HepG2 (cell line): ENCODE results near the gene CD46. TPM values are rescaled to one million over a fixed set of nuclear protein-coding genes. Genes with fewer than 3 reads are reported as not detected.

ENCODE experiments used
- ATAC-seq: fragments of 200-7000 bp; cut with Tn5 transposase; 3 replicates; pipeline ENCODE4 v1.9.1; 2020; ENCODE audit warnings: mild to moderate bottlenecking, moderate library complexity
- BruUV-seq: library from RNA; stranded (reverse); fragments of 400-500 nt; replicated peaks from 2 replicates; lab custom pipeline; 2021; lab: Mats Ljungman, UMichigan
- CTCF ChIA-PET: fragments of 300-600 bp; formaldehyde crosslinking; extraction: SDS; loops from one replicate; lab custom pipeline; 2021; ENCODE audit warnings: low total read pairs, inconsistent platforms, low intra/inter-chr PET ratio; lab: Yijun Ruan, JAX
- POLR2A ChIA-PET: fragments of 350-600 bp; sonication (Branson Sonifier 250); formaldehyde crosslinking; loops from one replicate; lab custom pipeline; 2020; ENCODE audit warnings: antibody characterized with exemption, inconsistent platforms; lab: Yijun Ruan, JAX
- DNase-seq: peaks from one replicate; pipeline ENCODE4 v3.0.0-alpha.2; 2015; ENCODE audit warnings: low spot score
- FAIRE-seq: peaks from 3 replicates; lab custom pipeline; 2011; peaks lifted over from hg19 to GRCh38; lab: Jason Lieb, UNC
- H2AFZ ChIP-seq: one replicate; pipeline ENCODE4 v1.6.1; 2011; ENCODE audit warnings: low read length, inconsistent platforms
- H3K27ac ChIP-seq: fragments of 300-600 bp; 3 replicates; pipeline ENCODE4 v1.8.0; 2011; ENCODE audit warnings: mixed run types, mild to moderate bottlenecking, mixed read lengths, low read length, inconsistent platforms; ENCODE audit not compliant: insufficient read depth; ENCODE audit errors: extremely low read length
- H3K27me3 ChIP-seq, 2 experiments: fragments of 200-600 bp in 1 of 2; 2 replicates in 1 of 2; 3 replicates in 1 of 2; pipeline versions ENCODE4 v1.6.0 to v1.8.0; 2011; ENCODE audit warnings: low read length in 2 of 2, mild to moderate bottlenecking in 2 of 2, moderate library complexity in 2 of 2, inconsistent platforms in 1 of 2; ENCODE audit not compliant: insufficient read depth in 2 of 2, control insufficient read depth in 1 of 2
- H3K36me3 ChIP-seq, 2 experiments: fragments of 200-600 bp in 1 of 2; replicated peaks in 1 of 2; 2 replicates in 1 of 2; 3 replicates in 1 of 2; pipeline versions ENCODE4 v1.5.1 to v1.8.0; 2011; ENCODE audit warnings: low read length in 2 of 2, inconsistent platforms in 1 of 2; ENCODE audit not compliant: insufficient read depth in 2 of 2, control insufficient read depth in 1 of 2
- H3K4me1 ChIP-seq: 2 replicates; pipeline ENCODE4 v1.5.1; 2012; ENCODE audit warnings: low read length, inconsistent platforms; ENCODE audit not compliant: insufficient read depth
- H3K4me2 ChIP-seq: 2 replicates; pipeline ENCODE4 v1.6.0; 2011; ENCODE audit warnings: low read depth, low read length, inconsistent platforms
- H3K4me3 ChIP-seq, 3 experiments: fragments of 200-600 bp in 1 of 3; sonication (generic), shearing (Covaris generic) in 1 of 3; replicated peaks in 1 of 3; 2 replicates each; pipeline ENCODE4 v1.5.1; 2011 to 2016; ENCODE audit warnings: low read length in 3 of 3, inconsistent platforms in 2 of 3, low read depth in 2 of 3, mild to moderate bottlenecking in 2 of 3, control low read depth in 1 of 3, mixed read lengths in 1 of 3; ENCODE audit not compliant: insufficient read depth in 1 of 3
- H3K79me2 ChIP-seq: one replicate; pipeline ENCODE4 v1.6.1; 2011; ENCODE audit warnings: low read length, inconsistent platforms; ENCODE audit not compliant: insufficient read depth
- H3K9ac ChIP-seq: 2 replicates; pipeline ENCODE4 v1.6.0; 2011; ENCODE audit warnings: mild to moderate bottlenecking, low read depth, low read length, inconsistent platforms; ENCODE audit not compliant: insufficient read depth
- H3K9me3 ChIP-seq: 2 replicates; pipeline ENCODE4 v1.5.1; 2012; ENCODE audit warnings: mild to moderate bottlenecking, low read length
- H4K20me1 ChIP-seq: 2 replicates; pipeline ENCODE4 v1.6.0; 2011; ENCODE audit warnings: inconsistent platforms, mild to moderate bottlenecking, low read length, moderate library complexity; ENCODE audit not compliant: insufficient read depth
- AKAP8 ChIP-seq: sonication (generic); formaldehyde crosslinking; IDR thresholded peaks from 2 replicates; pipeline ENCODE4 v1.5.1; 2020; ENCODE audit warnings: mild to moderate bottlenecking, missing genetic modification reagents
- GPN1 ChIP-seq: sonication (generic); formaldehyde crosslinking; IDR thresholded peaks from 2 replicates; pipeline ENCODE4 v1.5.1; 2020; ENCODE audit warnings: missing genetic modification reagents, borderline replicate concordance
- PRMT3 ChIP-seq: sonication (generic); formaldehyde crosslinking; IDR thresholded peaks from 2 replicates; pipeline ENCODE4 v1.8.1; 2022; ENCODE audit warnings: low read depth, mild to moderate bottlenecking, moderate library complexity, missing genetic modification reagents, borderline replicate concordance
- RBM39 ChIP-seq: fragments of 200-400 bp; formaldehyde crosslinking; IDR thresholded peaks from one replicate; pipeline ENCODE4 v1.6.1; 2018; ENCODE audit warnings: antibody characterized with exemption, mild to moderate bottlenecking, low read depth, low read length; ENCODE audit not compliant: poor library complexity, severe bottlenecking
- REPIN1 ChIP-seq: sonication (generic); formaldehyde crosslinking; IDR thresholded peaks from 2 replicates; pipeline ENCODE4 v1.8.0; 2022; ENCODE audit warnings: missing genetic modification reagents, low read depth, mild to moderate bottlenecking, borderline replicate concordance
- U2AF1 ChIP-seq: fragments of 200-400 bp; formaldehyde crosslinking; optimal IDR thresholded peaks from 2 replicates; pipeline ENCODE3; 2017; ENCODE audit warnings: mild to moderate bottlenecking, low read depth, low read length
- ZKSCAN1 ChIP-seq: fragments of 150-350 bp; IDR thresholded peaks from 2 replicates; pipeline ENCODE4 v1.6.1; 2014; ENCODE audit warnings: low read length
- ZNF326 ChIP-seq: sonication (generic); formaldehyde crosslinking; IDR thresholded peaks from 2 replicates; pipeline ENCODE4 v1.4.0; 2020; ENCODE audit warnings: missing genetic modification reagents, borderline replicate concordance
- ZNF503 ChIP-seq: sonication (generic); formaldehyde crosslinking; IDR thresholded peaks from 2 replicates; pipeline ENCODE4 v1.4.0; 2020; ENCODE audit warnings: missing genetic modification reagents
- ZNF615 ChIP-seq: sonication (generic); formaldehyde crosslinking; IDR thresholded peaks from 2 replicates; pipeline ENCODE4 v1.5.0; 2020; ENCODE audit warnings: mild to moderate bottlenecking, missing genetic modification reagents, borderline replicate concordance
- ZNF883 ChIP-seq: sonication (generic); formaldehyde crosslinking; IDR thresholded peaks from 2 replicates; pipeline ENCODE4 v1.5.1; 2020; ENCODE audit warnings: mild to moderate bottlenecking, missing genetic modification reagents; ENCODE audit errors: not compliant biosample characterization
- WGBS: methylation state at CpG from one replicate; pipeline ENCODE4 v1.1.6; 2017; ENCODE audit warnings: low lambda C conversion rate; 5-methylcytosine and 5-hydroxymethylcytosine counted together
- in situ Hi-C: cut with HindIII; loops from 2 replicates; pipeline ENCODE4 v1.10.0; 2017; ENCODE audit warnings: low pct_unique_long_range_greater_than_20kb; ENCODE audit not compliant: extremely low pct_ligation_motif_present
- intact Hi-C: fragments of 100-400 bp; cut with micrococcal nuclease; formaldehyde crosslinking; loops from one replicate; pipeline ENCODE4 v1.10.0; 2022; ENCODE audit not compliant: unreplicated experiment
- polyA plus RNA-seq, 8 experiments: library from polyadenylated mRNA; depleted of rRNA in 3 of 8; stranded (reverse) in 7 of 8; unstranded in 1 of 8; fragments of >200 nt; fragmentation: Illumina TruSeq in 4 of 8; extraction: Trizol in 4 of 8; gene quantifications; 2 replicates each; pipeline versions ENCODE4 v1.2.1 to v1.2.3, GENCODE V29; 2011 to 2016; ENCODE audit warnings: low read depth in 4 of 8, missing spikeins in 1 of 8, mixed read lengths in 1 of 8; ENCODE audit not compliant: insufficient read depth in 1 of 8
- total RNA-seq, 5 experiments: library from RNA; depleted of rRNA; stranded (reverse); fragments of >200 nt; fragmentation: Illumina TruSeq; extraction: Trizol; gene quantifications; 2 replicates each; pipeline ENCODE4 v1.2.3, GENCODE V29; 2016; ENCODE audit warnings: low read depth in 1 of 5
- TF ChIP-seq, protein P1 (sequence below): sonication (generic); formaldehyde crosslinking; IDR thresholded peaks from 2 replicates; pipeline ENCODE4 v1.4.0; 2020; ENCODE audit warnings: missing genetic modification reagents, mild to moderate bottlenecking, borderline replicate concordance
- TF ChIP-seq, protein P2 (sequence below): sonication (generic); formaldehyde crosslinking; IDR thresholded peaks from 2 replicates; pipeline ENCODE4 v1.4.0; 2020; ENCODE audit warnings: missing genetic modification reagents, low read depth, mild to moderate bottlenecking, borderline replicate concordance

CD46 gene
- total and polyA plus RNA-seq, 2 of the 13 experiments (the other 11 are each of a cell fraction or from before 2014, with no cell fraction given) = 130 to 277 TPM

GRCh38 chr1:207811319-207811718 lies 59.5 kb downstream of the CD46 start:
- no peak for ATAC-seq
- H3K79me2 ChIP-seq = no peaks in the 10 kb centered on the region
- no peak for FAIRE-seq
- H3K4me1 ChIP-seq = peaks cover 5% of the 10 kb centered on the region
- 95% methylated on average over 8 of the region's 8 CpGs for WGBS
- no peak overlapping the region for H3K4me2 ChIP-seq
- no peak overlapping the region for H2AFZ ChIP-seq
- intact Hi-C loops = loop anchor here (5.0 kb wide), 1 partner anchor 151 kb away; no protein-coding TSS in a partner anchor
- H4K20me1 ChIP-seq = no peaks in the 10 kb centered on the region
- POLR2A ChIA-PET = interaction anchor here (1.2 kb wide), 2 partner anchors 16 to 58 kb away, joined by 3 to 14 read pairs; no protein-coding TSS in a partner anchor
- in situ Hi-C loops = no loop called here
- peaks cover 27 to 74% of the 10 kb centered on the region in 2 experiments for H3K36me3 ChIP-seq
- H3K27me3 ChIP-seq = no peaks in the 10 kb centered on the region
- H3K4me3 ChIP-seq = no peak overlapping the region
- DNase-seq = no peak
- no peak for TF ChIP-seq ZNF615
- TF ChIP-seq, protein P1, sequence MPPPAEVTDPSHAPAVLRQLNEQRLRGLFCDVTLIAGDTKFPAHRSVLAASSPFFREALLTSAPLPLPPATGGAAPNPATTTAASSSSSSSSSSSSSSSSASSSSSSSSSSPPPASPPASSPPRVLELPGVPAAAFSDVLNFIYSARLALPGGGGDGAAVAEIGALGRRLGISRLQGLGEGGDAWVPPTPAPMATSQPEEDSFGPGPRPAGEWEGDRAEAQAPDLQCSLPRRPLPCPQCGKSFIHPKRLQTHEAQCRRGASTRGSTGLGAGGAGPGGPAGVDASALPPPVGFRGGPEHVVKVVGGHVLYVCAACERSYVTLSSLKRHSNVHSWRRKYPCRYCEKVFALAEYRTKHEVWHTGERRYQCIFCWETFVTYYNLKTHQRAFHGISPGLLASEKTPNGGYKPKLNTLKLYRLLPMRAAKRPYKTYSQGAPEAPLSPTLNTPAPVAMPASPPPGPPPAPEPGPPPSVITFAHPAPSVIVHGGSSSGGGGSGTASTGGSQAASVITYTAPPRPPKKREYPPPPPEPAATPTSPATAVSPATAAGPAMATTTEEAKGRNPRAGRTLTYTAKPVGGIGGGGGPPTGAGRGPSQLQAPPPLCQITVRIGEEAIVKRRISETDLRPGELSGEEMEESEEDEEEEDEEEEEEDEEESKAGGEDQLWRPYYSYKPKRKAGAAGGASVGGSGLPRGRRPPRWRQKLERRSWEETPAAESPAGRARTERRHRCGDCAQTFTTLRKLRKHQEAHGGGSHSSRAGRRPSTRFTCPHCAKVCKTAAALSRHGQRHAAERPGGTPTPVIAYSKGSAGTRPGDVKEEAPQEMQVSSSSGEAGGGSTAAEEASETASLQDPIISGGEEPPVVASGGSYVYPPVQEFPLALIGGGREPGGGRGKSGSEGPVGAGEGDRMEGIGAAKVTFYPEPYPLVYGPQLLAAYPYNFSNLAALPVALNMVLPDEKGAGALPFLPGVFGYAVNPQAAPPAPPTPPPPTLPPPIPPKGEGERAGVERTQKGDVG (CRISPR knock-in tag) = no peak
- no peak for TF ChIP-seq ZKSCAN1
- TF ChIP-seq RBM39 = no peak
- no peak for TF ChIP-seq U2AF1
- no peak for TF ChIP-seq GPN1 (CRISPR knock-in tag)
- TF ChIP-seq ZNF326 = no peak
- no peak for TF ChIP-seq REPIN1 (CRISPR knock-in tag)
- TF ChIP-seq AKAP8 (CRISPR knock-in tag) = no peak
- TF ChIP-seq PRMT3 (CRISPR knock-in tag) = no peak
- TF ChIP-seq ZNF503 (CRISPR knock-in tag) = no peak
- no peak for TF ChIP-seq ZNF883 (CRISPR knock-in tag)
- TF ChIP-seq, protein P2, sequence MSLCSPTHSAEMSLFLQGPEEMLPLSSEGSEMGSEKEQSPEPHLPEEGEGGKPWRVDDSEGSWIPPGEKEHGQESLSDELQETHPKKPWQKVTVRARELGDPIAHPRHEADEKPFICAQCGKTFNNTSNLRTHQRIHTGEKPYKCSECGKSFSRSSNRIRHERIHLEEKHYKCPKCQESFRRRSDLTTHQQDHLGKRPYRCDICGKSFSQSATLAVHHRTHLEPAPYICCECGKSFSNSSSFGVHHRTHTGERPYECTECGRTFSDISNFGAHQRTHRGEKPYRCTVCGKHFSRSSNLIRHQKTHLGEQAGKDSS = no peak
- H3K9ac ChIP-seq = no peak overlapping the region
- no TSS peak for BruUV-seq
- CTCF ChIA-PET = interaction anchor here (1.4 to 1.6 kb wide), 3 partner anchors 57 to 152 kb away, joined by 5 to 9 read pairs (median 6); no protein-coding TSS in a partner anchor
- no peaks in the 10 kb centered on the region for H3K9me3 ChIP-seq
- no peak overlapping the region for H3K27ac ChIP-seq
